ENCODE results near the gene ERICH3. TPM values are rescaled to one million over a fixed set of nuclear protein-coding genes. Genes with fewer than 3 reads are reported as not detected.

ERICH3 gene
- total RNA-seq, 1 donor from 2014 or later: not detected

DNA sequence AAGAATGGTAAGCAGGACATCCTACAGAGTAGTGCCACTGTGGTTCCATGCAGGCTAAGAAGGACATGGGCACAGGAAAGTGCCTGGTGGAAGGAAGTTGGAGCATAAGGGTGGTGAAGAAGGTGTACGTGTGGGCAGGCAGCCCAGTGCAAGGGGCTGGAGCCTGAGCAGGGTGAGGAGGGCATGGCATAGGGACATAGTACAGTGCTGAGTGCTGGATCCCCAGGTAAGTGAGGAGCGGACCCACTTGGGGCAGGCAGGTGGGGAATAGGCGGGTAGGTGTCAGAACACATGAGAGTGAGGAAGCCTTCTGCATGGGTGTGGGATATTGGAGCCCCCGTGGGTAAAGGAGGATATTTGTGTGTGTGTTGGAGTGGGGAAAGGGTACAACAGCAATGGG, 145.5 kb downstream of the ERICH3 start:
- no peak for TF ChIP-seq EZH2phosphoT487 (IDR thresholded peaks at IDR 0.05)
- TF ChIP-seq EZH2 (IDR thresholded peaks at IDR 0.05): no peak
- TF ChIP-seq, protein P1, sequence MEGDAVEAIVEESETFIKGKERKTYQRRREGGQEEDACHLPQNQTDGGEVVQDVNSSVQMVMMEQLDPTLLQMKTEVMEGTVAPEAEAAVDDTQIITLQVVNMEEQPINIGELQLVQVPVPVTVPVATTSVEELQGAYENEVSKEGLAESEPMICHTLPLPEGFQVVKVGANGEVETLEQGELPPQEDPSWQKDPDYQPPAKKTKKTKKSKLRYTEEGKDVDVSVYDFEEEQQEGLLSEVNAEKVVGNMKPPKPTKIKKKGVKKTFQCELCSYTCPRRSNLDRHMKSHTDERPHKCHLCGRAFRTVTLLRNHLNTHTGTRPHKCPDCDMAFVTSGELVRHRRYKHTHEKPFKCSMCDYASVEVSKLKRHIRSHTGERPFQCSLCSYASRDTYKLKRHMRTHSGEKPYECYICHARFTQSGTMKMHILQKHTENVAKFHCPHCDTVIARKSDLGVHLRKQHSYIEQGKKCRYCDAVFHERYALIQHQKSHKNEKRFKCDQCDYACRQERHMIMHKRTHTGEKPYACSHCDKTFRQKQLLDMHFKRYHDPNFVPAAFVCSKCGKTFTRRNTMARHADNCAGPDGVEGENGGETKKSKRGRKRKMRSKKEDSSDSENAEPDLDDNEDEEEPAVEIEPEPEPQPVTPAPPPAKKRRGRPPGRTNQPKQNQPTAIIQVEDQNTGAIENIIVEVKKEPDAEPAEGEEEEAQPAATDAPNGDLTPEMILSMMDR (IDR thresholded peaks at IDR 0.05): no peak
- Mint-ChIP-seq H3K27ac (no peak overlapping the region), H3K4me1 (peaks cover 22% of the 10 kb centered on the region), H3K36me3 (no peaks in the 10 kb centered on the region), H3K4me3 (no peak overlapping the region), H3K27me3 (ENCODE audit: insufficient read depth, low read depth) (no peaks in the 10 kb centered on the region), H3K9me3 (peaks cover 3% of the 10 kb centered on the region)
- H3K9ac ChIP-seq: no peak overlapping the region
- no peak overlapping the region for H3K4me2 ChIP-seq
- H4K20me1 ChIP-seq (ENCODE audit: low read depth): no peaks in the 10 kb centered on the region
- no peaks in the 10 kb centered on the region for H3K27me3 ChIP-seq
- H3K4me3 ChIP-seq: no peak overlapping the region
- H3K36me3 ChIP-seq: no peaks in the 10 kb centered on the region
- no peaks in the 10 kb centered on the region for H3K4me1 ChIP-seq
- H2AFZ ChIP-seq (replicated peaks): no peak overlapping the region
- H3K79me2 ChIP-seq (ENCODE audit: low read depth): no peaks in the 10 kb centered on the region
- no peaks in the 10 kb centered on the region for H3K9me3 ChIP-seq (ENCODE audit: low read depth)
- H3K27ac ChIP-seq: no peak overlapping the region
- no peak for DNase-seq (ENCODE audit: low spot score)
- no peaks in the 10 kb centered on the region for H3F3A ChIP-seq (ENCODE audit: low read depth)

DNA sequence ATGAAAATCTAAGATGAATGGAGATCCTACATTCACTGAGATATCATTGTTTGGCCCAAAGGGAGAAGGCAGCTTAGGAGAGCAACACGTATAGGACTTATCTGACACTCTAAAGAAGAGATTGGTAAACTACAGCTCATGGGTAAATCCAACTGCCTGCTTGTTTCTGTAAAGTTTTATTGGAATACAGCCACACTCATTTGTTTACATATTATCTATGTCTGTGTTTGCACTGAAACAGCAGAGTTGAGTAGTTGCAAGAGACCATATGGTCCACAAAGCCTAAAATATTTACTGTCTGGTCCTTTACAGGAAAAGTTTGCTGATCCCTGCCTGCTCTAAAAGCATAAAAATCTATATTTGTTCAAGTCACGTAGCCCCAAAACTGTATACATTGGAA, 146.9 kb downstream of the ERICH3 start:
- no peak overlapping the region for H3K4me3 ChIP-seq
- H3K27ac ChIP-seq: no peak overlapping the region
- peaks cover 11% of the 10 kb centered on the region for H3K4me1 ChIP-seq
- no peaks in the 10 kb centered on the region for H4K20me1 ChIP-seq (ENCODE audit: low read depth)
- H3K4me2 ChIP-seq: no peak overlapping the region
- peaks cover 36% of the 10 kb centered on the region for H3K4me1 Mint-ChIP-seq
- no peak for DNase-seq (ENCODE audit: low spot score)
- H3K9me3 ChIP-seq (ENCODE audit: low read depth): no peaks in the 10 kb centered on the region
- no peaks in the 10 kb centered on the region for H3K36me3 Mint-ChIP-seq
- H3K9ac ChIP-seq: no peak overlapping the region
- H3K4me3 Mint-ChIP-seq: no peak overlapping the region
- no peaks in the 10 kb centered on the region for H3K27me3 Mint-ChIP-seq (ENCODE audit: insufficient read depth, low read depth)
- TF ChIP-seq EZH2 (IDR thresholded peaks at IDR 0.05): no peak
- TF ChIP-seq EZH2phosphoT487 (IDR thresholded peaks at IDR 0.05): no peak
- TF ChIP-seq, protein P1 (IDR thresholded peaks at IDR 0.05): no peak
- H3K9me3 Mint-ChIP-seq: no peaks in the 10 kb centered on the region
- no peaks in the 10 kb centered on the region for H3K36me3 ChIP-seq
- H3K27me3 ChIP-seq: no peaks in the 10 kb centered on the region
- no peak overlapping the region for H2AFZ ChIP-seq (replicated peaks)
- H3K27ac Mint-ChIP-seq: peak overlapping the region; percentile 42
- no peaks in the 10 kb centered on the region for H3K79me2 ChIP-seq (ENCODE audit: low read depth)
- H3F3A ChIP-seq (ENCODE audit: low read depth): no peaks in the 10 kb centered on the region

DNA sequence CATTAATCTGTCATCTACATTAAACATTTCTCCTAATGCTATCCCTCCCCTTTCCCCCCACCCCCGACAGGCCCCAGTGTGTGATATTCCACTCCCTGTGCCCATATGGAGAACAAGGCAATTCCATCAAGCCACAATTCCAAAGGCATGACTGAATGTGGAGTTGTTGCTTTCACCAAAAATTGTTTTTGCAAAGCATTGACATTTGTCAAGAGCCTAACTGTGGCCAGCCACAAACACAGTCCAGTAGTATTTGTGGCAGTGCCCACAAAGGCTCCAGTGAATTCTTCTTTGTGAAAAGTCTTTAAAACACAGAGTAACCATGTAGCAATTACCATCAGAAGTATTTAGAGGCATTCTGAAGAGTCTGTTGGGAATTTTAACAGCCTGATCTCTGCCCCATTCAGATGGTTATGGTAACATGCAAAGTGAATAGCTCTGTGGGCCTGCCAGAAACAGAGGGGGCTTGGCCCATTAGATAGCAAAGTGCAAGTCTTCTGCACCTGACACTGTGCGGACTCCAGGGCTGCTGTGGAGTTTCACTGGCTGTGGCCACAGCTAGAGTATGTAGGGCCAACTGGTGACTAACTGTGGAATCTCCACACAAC, 149.6 kb downstream of the ERICH3 start:
- no peak overlapping the region for H3K9ac ChIP-seq
- Mint-ChIP-seq H3K27me3 (ENCODE audit: insufficient read depth, low read depth) (no peaks in the 10 kb centered on the region), H3K4me3 (no peak overlapping the region), H3K9me3 (no peaks in the 10 kb centered on the region), H3K36me3 (no peaks in the 10 kb centered on the region), H3K4me1 (peaks cover 38% of the 10 kb centered on the region), H3K27ac (no peak overlapping the region)
- no peak overlapping the region for H2AFZ ChIP-seq (replicated peaks)
- no peaks in the 10 kb centered on the region for H3F3A ChIP-seq (ENCODE audit: low read depth)
- no peak for DNase-seq (ENCODE audit: low spot score)
- no peak overlapping the region for H3K27ac ChIP-seq
- H3K9me3 ChIP-seq (ENCODE audit: low read depth): no peaks in the 10 kb centered on the region
- no peak overlapping the region for H3K4me2 ChIP-seq
- no peaks in the 10 kb centered on the region for H3K36me3 ChIP-seq
- H3K79me2 ChIP-seq (ENCODE audit: low read depth): no peaks in the 10 kb centered on the region
- peaks cover 11% of the 10 kb centered on the region for H3K4me1 ChIP-seq
- H3K27me3 ChIP-seq: no peaks in the 10 kb centered on the region
- TF ChIP-seq EZH2phosphoT487 (IDR thresholded peaks at IDR 0.05): no peak
- H3K4me3 ChIP-seq: no peak overlapping the region
- H4K20me1 ChIP-seq (ENCODE audit: low read depth): no peaks in the 10 kb centered on the region

DNA sequence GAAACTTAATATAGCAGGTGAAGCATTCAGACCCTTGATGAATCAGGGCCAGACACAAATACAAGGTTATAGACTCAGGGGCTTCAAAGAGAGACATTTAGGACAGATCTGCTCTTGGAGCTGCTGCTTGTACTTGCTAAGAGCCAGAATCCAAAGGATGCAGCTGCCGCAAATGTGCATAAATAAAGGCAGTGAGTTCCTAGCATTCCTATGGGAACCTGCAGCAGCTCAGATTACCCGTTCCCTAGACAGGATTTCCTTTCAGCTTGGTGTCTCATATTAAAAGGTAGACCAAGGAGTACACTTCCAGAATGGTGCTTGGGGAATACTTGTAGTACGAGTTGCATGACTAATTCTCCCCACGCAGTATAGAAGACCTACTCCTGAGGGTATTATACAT, 151.4 kb downstream of the ERICH3 start:
- Histone ChIP-seq H2AFZ (replicated peaks) (peak overlapping the region; percentile 82), H3K27me3 (no peaks in the 10 kb centered on the region), H3K9ac (no peak overlapping the region), H3F3A (ENCODE audit: low read depth) (no peaks in the 10 kb centered on the region), H3K79me2 (ENCODE audit: low read depth) (no peaks in the 10 kb centered on the region), H3K9me3 (ENCODE audit: low read depth) (no peaks in the 10 kb centered on the region), H3K4me2 (peak overlapping the region; percentile 51), H3K36me3 (no peaks in the 10 kb centered on the region), H3K27ac (no peak overlapping the region), H4K20me1 (ENCODE audit: low read depth) (no peaks in the 10 kb centered on the region), H3K4me3 (no peak overlapping the region), H3K4me1 (peaks cover 11% of the 10 kb centered on the region)
- Mint-ChIP-seq H3K4me1 (peaks cover 35% of the 10 kb centered on the region), H3K9me3 (no peaks in the 10 kb centered on the region), H3K27ac (peak overlapping the region; percentile 46), H3K27me3 (ENCODE audit: insufficient read depth, low read depth) (no peaks in the 10 kb centered on the region), H3K4me3 (no peak overlapping the region), H3K36me3 (no peaks in the 10 kb centered on the region)
- peak; percentile 70 for DNase-seq (ENCODE audit: low spot score)
- TF ChIP-seq, protein P1 (IDR thresholded peaks at IDR 0.05): no peak
- TF ChIP-seq EZH2 (IDR thresholded peaks at IDR 0.05) (no peak), EZH2phosphoT487 (IDR thresholded peaks at IDR 0.05) (no peak)

All from neural progenitor cell (in vitro differentiated cells).